ENCODE data around the gene GZMH. TPM values are rescaled to one million over a fixed set of nuclear protein-coding genes. Genes with fewer than 3 reads are reported as not detected.
"Not testable (repeated sequence)": the region's sequence is repeated elsewhere in the genome, so short reads cannot be mapped to it uniquely, and the experiment has no call there.

The GZMH gene
- polyA plus RNA-seq, 3 donors, result 0.13 to 1.1 TPM; not detected in 1

- WGBS, 3 donors, result 47 to 72% (median 64%) methylated on average over 3 of the region's 3 CpGs
- H3K27ac ChIP-seq (ENCODE audit: low read depth, low read length), result no peak overlapping the region
Measured at GRCh38 chr14:24605435-24606190, 3.9 kb downstream of the GZMH start.

DNA sequence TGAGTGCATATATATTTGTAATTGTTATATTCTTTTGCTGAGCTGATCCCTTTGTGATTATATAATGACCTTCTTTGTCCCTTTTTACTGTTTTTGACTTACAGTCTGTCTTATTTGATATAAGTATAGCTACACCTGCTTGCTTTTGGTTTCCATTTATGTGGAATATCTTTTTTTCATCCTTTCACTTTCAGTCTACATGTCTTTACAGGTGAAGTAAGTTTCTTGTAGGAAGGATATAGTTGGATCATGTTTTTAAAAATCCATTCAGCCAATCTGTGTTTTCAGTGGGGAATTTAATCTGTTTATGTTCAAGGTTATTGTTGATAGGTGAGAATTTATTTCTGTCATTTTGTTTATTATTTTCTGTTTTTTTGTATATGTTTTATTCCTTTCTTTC is 12.1 kb downstream of the GZMH start:
- no peak overlapping the region for H3K27ac ChIP-seq (ENCODE audit: low read depth, low read length)

- H3K27ac ChIP-seq (ENCODE audit: low read depth, low read length), result no peak overlapping the region
- 69 to 88% (median 81%) methylated on average over 3 of the region's 3 CpGs for WGBS, 3 donors
Measured at GRCh38 chr14:24595073-24595808, 14.2 kb downstream of the GZMH start.

- H3K27ac ChIP-seq (ENCODE audit: low read depth, low read length), result not testable (repeated sequence)
- whole genome bisulfite sequencing, 3 donors, result 72 to 78% (median 73%) methylated on average over 2 of the region's 2 CpGs
Measured at GRCh38 chr14:24591004-24591403, 18.5 kb downstream of the GZMH start.

DNA sequence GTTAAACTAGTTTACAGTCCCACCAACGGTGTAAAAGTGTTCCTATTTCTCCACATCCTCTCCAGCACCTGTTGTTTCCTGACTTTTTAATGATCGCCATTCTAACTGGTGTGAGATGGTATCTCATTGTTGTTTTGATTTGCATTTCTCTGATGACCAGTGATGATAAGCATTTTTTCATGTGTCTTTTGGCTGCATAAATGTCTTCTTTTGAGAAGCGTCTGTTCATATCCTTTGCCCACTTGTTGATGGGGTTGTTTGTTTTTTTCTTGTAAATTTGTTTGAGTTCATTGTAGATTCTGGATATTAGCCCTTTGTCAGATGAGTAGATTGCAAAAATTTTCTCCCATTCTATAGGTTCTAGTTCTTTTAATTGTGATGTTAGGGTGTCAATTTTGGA is 25.1 kb downstream of the GZMH start:
- 51 to 74% (median 74%) methylated on average over 2 of the region's 3 CpGs for WGBS, 3 donors
- H3K27ac ChIP-seq (ENCODE audit: low read depth, low read length), result not testable (repeated sequence)

- 72 to 77% (median 75%) methylated on average over 2 of the region's 2 CpGs for WGBS, 3 donors
Measured at GRCh38 chr14:24578558-24578957, 30.9 kb downstream of the GZMH start.

DNA sequence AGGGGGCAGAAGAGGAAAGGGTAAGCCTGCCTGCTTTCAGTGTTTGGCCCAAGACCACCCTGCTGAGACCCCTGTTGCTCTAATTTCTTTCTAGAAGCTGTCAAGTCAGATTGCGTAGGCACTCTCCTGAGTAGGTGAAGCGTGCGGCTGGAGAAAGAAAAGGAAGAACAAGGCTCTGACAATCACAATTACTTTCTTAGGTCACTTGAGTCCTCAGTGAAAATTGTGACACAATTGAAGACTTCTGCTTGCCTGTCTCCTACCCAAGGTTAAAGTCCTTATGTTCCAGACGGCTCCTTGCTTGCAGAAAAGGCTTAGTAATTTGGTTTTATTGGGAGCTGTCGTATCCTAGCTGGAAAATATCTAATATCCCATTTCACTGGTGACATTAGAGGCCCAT is 32.7 kb downstream of the GZMH start:
- 57 to 86% (median 70%) methylated on average over 5 of the region's 5 CpGs for WGBS, 3 donors

More at GRCh38 chr14:24578558-24578957, 30.9 kb downstream of the GZMH start:
- no peak overlapping the region for H3K27ac ChIP-seq (ENCODE audit: low read depth, low read length)

GRCh38 chr14:24576182-24576581 is 33.3 kb downstream of the GZMH start, which contains the start of gene CTSG:
CTSG (minus strand) TSS chr14:24576250; CDS start chr14:24576223, 27 bp downstream.
- WGBS, 3 donors, result 37 to 70% (median 41%) methylated on average over 3 of the region's 3 CpGs
- no peak within 1 kb of the TSS for H3K27ac ChIP-seq (ENCODE audit: low read depth, low read length)

More for the DNA sequence above, 32.7 kb downstream of the GZMH start:
- H3K27ac ChIP-seq (ENCODE audit: low read depth, low read length), result no peak overlapping the region

DNA sequence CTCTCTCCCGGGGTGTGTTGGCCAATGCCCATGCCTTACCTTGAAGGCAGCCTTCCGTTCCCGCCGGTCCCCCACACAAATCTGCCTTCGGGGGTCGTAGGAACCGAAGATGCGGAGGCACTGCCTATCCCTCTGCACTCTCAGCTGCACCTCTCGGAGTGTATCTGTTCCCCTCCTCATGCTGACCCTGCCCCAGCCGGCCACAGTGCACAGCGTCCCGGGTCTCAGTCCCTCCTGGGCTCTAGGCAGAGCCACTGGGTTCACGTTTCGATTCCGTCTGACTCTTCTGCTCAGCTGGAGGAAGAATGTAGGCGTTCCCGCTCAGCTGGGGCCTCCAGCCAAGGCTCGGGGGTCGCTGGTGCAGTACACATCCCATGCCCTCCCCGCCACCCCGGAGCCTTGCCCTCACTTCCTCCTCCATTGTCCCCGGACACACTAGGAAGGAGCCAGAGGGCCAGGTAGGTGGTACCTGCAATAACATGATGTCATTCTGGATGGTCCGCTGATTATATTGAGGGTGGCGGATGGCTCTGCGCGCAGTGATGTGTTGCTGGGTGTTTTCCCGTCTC is 35.2 kb downstream of the GZMH start:
- H3K27ac ChIP-seq (ENCODE audit: low read depth, low read length), result no peak overlapping the region
- WGBS, 3 donors, result 70 to 82% (median 73%) methylated on average over 27 of the region's 27 CpGs

DNA sequence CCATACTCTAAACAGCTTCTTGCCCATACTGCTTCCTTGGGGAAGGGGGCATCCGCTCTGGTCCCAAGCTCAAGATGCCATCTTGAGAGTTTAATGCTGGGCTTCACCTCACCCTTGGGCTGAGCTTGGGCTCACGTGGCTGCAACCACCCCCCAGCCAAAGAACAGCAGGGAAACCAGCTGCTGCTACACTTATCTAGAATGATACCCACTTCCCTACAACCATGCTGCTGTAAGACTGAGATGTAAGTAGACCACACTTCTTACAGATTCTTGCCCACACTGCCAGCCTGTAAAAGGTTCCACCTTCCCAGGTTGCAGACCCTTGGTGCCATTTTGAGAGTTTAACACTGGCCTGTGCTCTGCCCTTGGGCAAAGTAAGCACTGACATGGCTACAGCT is 43.2 kb downstream of the GZMH start:
- 72 to 82% (median 72%) methylated on average over 2 of the region's 2 CpGs for WGBS, 3 donors
- no peak overlapping the region for H3K27ac ChIP-seq (ENCODE audit: low read depth, low read length)

- no peak overlapping the region for H3K27ac ChIP-seq (ENCODE audit: low read depth, low read length)
- WGBS, 3 donors, result 52 to 80% (median 70%) methylated on average over 2 of the region's 2 CpGs
Measured at GRCh38 chr14:24565766-24566165, 43.7 kb downstream of the GZMH start.

DNA sequence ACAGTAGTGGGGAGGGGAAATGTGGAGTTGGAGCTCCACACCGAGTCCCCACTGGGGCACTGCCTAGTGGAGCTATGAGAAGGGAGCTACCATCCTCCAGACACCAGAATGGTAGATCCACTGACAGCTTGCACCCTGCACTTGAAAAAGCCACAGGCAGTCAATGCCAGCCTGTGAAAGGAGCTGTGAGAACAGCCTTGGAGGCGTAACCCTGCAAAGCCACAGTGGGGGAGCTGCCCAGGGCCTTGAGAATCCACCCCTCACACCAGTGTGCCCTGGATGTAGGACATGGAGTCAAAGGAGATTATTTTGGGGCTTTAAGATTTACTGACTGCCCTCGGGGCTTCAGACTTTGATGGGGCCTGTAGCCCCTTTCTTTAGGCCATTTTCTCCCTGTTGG is 46.0 kb downstream of the GZMH start:
- no peak overlapping the region for H3K27ac ChIP-seq (ENCODE audit: low read depth, low read length)
- WGBS, 3 donors, result 73 to 78% (median 74%) methylated on average over 3 of the region's 3 CpGs

DNA sequence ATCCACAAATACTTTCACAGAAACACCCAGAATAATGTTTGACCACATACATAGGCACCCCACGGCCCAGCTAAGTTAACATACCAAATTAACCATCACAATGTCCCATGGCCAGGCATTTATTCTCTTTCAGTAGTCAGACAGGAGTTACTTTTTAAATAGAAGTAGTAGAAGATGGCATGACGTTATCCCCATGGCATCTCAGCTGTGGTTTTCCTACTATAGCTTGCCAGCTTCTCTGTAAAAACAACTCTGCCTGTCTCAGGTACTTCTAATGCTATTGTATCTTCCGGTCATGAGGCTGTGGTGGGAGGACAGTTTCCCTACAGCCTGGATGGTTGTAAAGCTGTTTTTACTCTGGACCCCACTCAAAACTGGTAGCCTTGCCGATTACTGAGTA is 52.7 kb downstream of the GZMH start:
- H3K27ac ChIP-seq (ENCODE audit: low read depth, low read length), result no peak overlapping the region
- 48 to 73% (median 68%) methylated on average over 4 of the region's 4 CpGs for WGBS, 3 donors

Other genes starting within 250 kb of the GZMH start
- 100 to 1,000 TPM in 1 of 3 donors, 10 to 100 TPM in 2; 12.2 to 166 (median 39.6) TPM for gene NFATC4, start 241.5 kb downstream of the GZMH start, polyA plus RNA-seq
- 1 to 10 TPM; 2.7 to 7.6 (median 3.8) TPM for gene NYNRIN, start 210.7 kb downstream of the GZMH start, polyA plus RNA-seq
- gene CBLN3, start 180.0 kb downstream of the GZMH start, polyA plus RNA-seq, result 1 to 10 TPM in 2 of 3 donors, under 1 TPM in 1; 0.89 to 4.3 (median 3.0) TPM
- gene KHNYN, start 179.7 kb downstream of the GZMH start, polyA plus RNA-seq, result 10 to 100 TPM; 17.9 to 29.2 (median 24.5) TPM
- gene SDR39U1, start 166.9 kb downstream of the GZMH start, polyA plus RNA-seq, result 10 to 100 TPM; 41.0 to 59.4 (median 48.7) TPM
- gene CMA1, start 101.4 kb downstream of the GZMH start, polyA plus RNA-seq, result 1 to 10 TPM in 1 of 3 donors, under 1 TPM in 2; 0.13 to 2.1 (median 0.90) TPM
- 1 to 10 TPM in 2 of 3 donors, under 1 TPM in 1; 0.26 to 3.3 (median 2.1) TPM for gene CTSG, start 33.4 kb downstream of the GZMH start, polyA plus RNA-seq
- 1 to 10 TPM in 2 of 3 donors, under 1 TPM in 1; 0.29 to 2.0 (median 1.8) TPM for gene GZMB, start 24.5 kb upstream of the GZMH start, polyA plus RNA-seq

Measured in adipose tissue (tissue), 3 donors.